Right lobe of liver (tissue), 6 donors: Measurements from ENCODE around the gene OSBPL10. TPM values are rescaled to one million over a fixed set of nuclear protein-coding genes. Genes with fewer than 3 reads are reported as not detected.
A peak's percentile ranks its signal among the peaks of the same experiment; 100 is the strongest.
"Not testable (repeated sequence)": the region's sequence is repeated elsewhere in the genome, so short reads cannot be mapped to it uniquely, and the experiment has no call there.

Source experiments
- ATAC-seq, 4 donors: fragments of 200-7000 bp; cut with Tn5 transposase; one replicate each; pipeline ENCODE4 v1.9.1; 2020; ENCODE audit warnings: mild to moderate bottlenecking in 4 of 4, moderate library complexity in 4 of 4
- DNase-seq, 3 donors: peaks; one replicate each; pipeline ENCODE4 v3.0.0-alpha.2; 2020
- H3K27ac ChIP-seq, 3 donors: fragments of 200-600 bp; one replicate each; pipeline ENCODE4 v1.8.0; 2022
- H3K27me3 ChIP-seq, 2 donors: fragments of 200-600 bp; one replicate each; pipeline ENCODE4 v1.8.0; 2022
- H3K36me3 ChIP-seq, 4 donors: fragments of 200-600 bp; sonication (generic) in 1 of 4; one replicate each; pipeline versions ENCODE4 v1.5.1 to v1.8.0; 2017 to 2022; ENCODE audit warnings: control low read depth in 1 of 4
- H3K4me1 ChIP-seq, 4 donors: fragments of 200-600 bp; sonication (generic) in 1 of 4; one replicate each; pipeline versions ENCODE4 v1.5.1 to v1.8.0; 2017 to 2022; ENCODE audit warnings: control low read depth in 1 of 4
- H3K4me3 ChIP-seq, 3 donors: fragments of 200-600 bp; one replicate each; pipeline ENCODE4 v1.8.0; 2022
- H3K9me3 ChIP-seq, 4 donors: fragments of 200-600 bp; sonication (generic) in 1 of 4; one replicate each; pipeline versions ENCODE4 v1.5.1 to v1.8.0; 2017 to 2022; ENCODE audit warnings: control low read depth in 1 of 4
- CTCF ChIP-seq, 4 donors: fragments of 200-600 bp in 3 of 4; fragments of 450-650 bp in 1 of 4; IDR thresholded peaks; one replicate each; pipeline versions ENCODE4 v1.5.1 to v1.8.0; 2016 to 2022; ENCODE audit warnings: antibody characterized with exemption in 4 of 4, mild to moderate bottlenecking in 2 of 4
- POLR2A ChIP-seq: fragments of 450-650 bp; IDR thresholded peaks from one replicate; pipeline ENCODE4 v1.6.1; 2017; ENCODE audit warnings: antibody characterized with exemption, mild to moderate bottlenecking
- WGBS: methylation state at CpG from one replicate; pipeline ENCODE4 v1.1.6; 2018; ENCODE audit warnings: low coverage, low lambda C conversion rate; ENCODE audit not compliant: insufficient coverage; ENCODE audit errors: missing lambda C conversion rate; 5-methylcytosine and 5-hydroxymethylcytosine counted together
- intact Hi-C, 2 donors: fragments of 100-400 bp; cut with DNase I; formaldehyde crosslinking; loops; one replicate each; pipeline versions ENCODE4 v1.11.2 to v1.14.1; 2022
- total RNA-seq, 6 experiments: library from RNA; depleted of rRNA in 2 of 6; stranded (reverse); fragments of >200 nt in 2 of 6; fragmentation: NEBNext Ultra II Directional in 3 of 6; extraction: Animal tissue kit (Norgen Biotek cat#: 25700) in 3 of 6; gene quantifications; one replicate each; pipeline versions ENCODE4 v1.1.0 to v1.2.4, GENCODE V29; 2016 to 2023
- donor health status: DM: no; HTN: yes; CAD: no.
- donor health status: DM: no; HTN: no; CAD: no.
- donor health status: DM: no; HTN: no; CAD: no.
- donor health status: DM: no; HTN: yes; CAD: no.
- donor health status: DM: no; HTN: yes; CAD: no.

Gene OSBPL10
- total RNA-seq, 6 experiments from 2014 or later: 2.2 to 13.0 (median 3.7) TPM

GRCh38 chr3:31695280-31696008 lies 285.6 kb downstream of the OSBPL10 start:
- no peak for DNase-seq
- intact Hi-C loops: no loop called here
- no peak for ATAC-seq

GRCh38 chr3:31693346-31693745 lies 287.7 kb downstream of the OSBPL10 start:
- Histone ChIP-seq H3K36me3 (no peaks in the 10 kb centered on the region), H3K9me3 (no peaks in the 10 kb centered on the region), H3K4me3 (no peak overlapping the region), H3K27ac (no peak overlapping the region), H3K27me3 (no peaks in the 10 kb centered on the region), H3K4me1 (no peaks in the 10 kb centered on the region)
- intact Hi-C loops: no loop called here
- no peak for TF ChIP-seq CTCF (IDR thresholded peaks at IDR 0.05)
- no peak for TF ChIP-seq POLR2A
- ATAC-seq: no peak
- no peak for DNase-seq
- WGBS: 89% methylated on average over 5 of the region's 5 CpGs

More at GRCh38 chr3:31695280-31696008, 285.6 kb downstream of the OSBPL10 start:
- 88% methylated on average over 2 of the region's 2 CpGs for WGBS
- TF ChIP-seq CTCF (IDR thresholded peaks at IDR 0.05): peak in 1 of 4 donors; percentile 15
- no peak for TF ChIP-seq POLR2A
- no peaks in the 10 kb centered on the region for H3K4me1 ChIP-seq
- no peak overlapping the region for H3K27ac ChIP-seq
- H3K36me3 ChIP-seq: no peaks in the 10 kb centered on the region
- no peak overlapping the region for H3K4me3 ChIP-seq
- H3K9me3 ChIP-seq: no peaks in the 10 kb centered on the region
- H3K27me3 ChIP-seq: no peaks in the 10 kb centered on the region

GRCh38 chr3:31692751-31693150 lies 288.3 kb downstream of the OSBPL10 start:
- 64% methylated on average over 5 of the region's 5 CpGs for WGBS
- Histone ChIP-seq H3K36me3 (no peaks in the 10 kb centered on the region), H3K27me3 (no peaks in the 10 kb centered on the region), H3K27ac (no peak overlapping the region), H3K9me3 (no peaks in the 10 kb centered on the region), H3K4me3 (no peak overlapping the region), H3K4me1 (no peaks in the 10 kb centered on the region)
- intact Hi-C loops: no loop called here
- ATAC-seq (no peak), DNase-seq (no peak)
- TF ChIP-seq POLR2A (no peak), CTCF (IDR thresholded peaks at IDR 0.05) (no peak)

- no peak for ATAC-seq
- H3K9me3 ChIP-seq: no peaks in the 10 kb centered on the region
- intact Hi-C loops: no loop called here
These were observed 290.3 kb downstream of the OSBPL10 start for GRCh38 chr3:31690771-31691170.

GRCh38 chr3:31689523-31689922 lies 291.5 kb downstream of the OSBPL10 start:
- ATAC-seq, H3K4me1 ChIP-seq, H3K27ac ChIP-seq, intact Hi-C loops, H3K27me3 ChIP-seq, H3K36me3 ChIP-seq, H3K4me3 ChIP-seq, H3K9me3 ChIP-seq, DNase-seq: not testable (repeated sequence)
- WGBS: 87% methylated on average over 4 of the region's 4 CpGs

More at GRCh38 chr3:31690771-31691170, 290.3 kb downstream of the OSBPL10 start:
- Histone ChIP-seq H3K4me1 (no peaks in the 10 kb centered on the region), H3K27me3 (no peaks in the 10 kb centered on the region), H3K27ac (no peak overlapping the region), H3K36me3 (no peaks in the 10 kb centered on the region), H3K4me3 (no peak overlapping the region)
- 82% methylated on average over 2 of the region's 3 CpGs for WGBS
- DNase-seq: no peak
- TF ChIP-seq CTCF (IDR thresholded peaks at IDR 0.05): no peak
- TF ChIP-seq POLR2A: no peak
